Colonic mucosa (tissue), 4 donors: ENCODE data around the gene PAM16. TPM values are rescaled to one million over a fixed set of nuclear protein-coding genes. Genes with fewer than 3 reads are reported as not detected.

Source experiments
- DNase-seq: peaks from one replicate; pipeline ENCODE4 v3.0.0-alpha.2; 2020
- H3K27ac ChIP-seq: fragments of 200-600 bp; one replicate; pipeline ENCODE4 v1.8.0; 2021
- H3K27me3 ChIP-seq: fragments of 200-600 bp; one replicate; pipeline ENCODE4 v1.8.0; 2021
- H3K36me3 ChIP-seq: fragments of 200-600 bp; one replicate; pipeline ENCODE4 v1.8.0; 2021
- H3K4me1 ChIP-seq: fragments of 200-600 bp; one replicate; pipeline ENCODE4 v1.8.0; 2021; ENCODE audit warnings: mild to moderate bottlenecking
- H3K4me3 ChIP-seq: fragments of 200-600 bp; one replicate; pipeline ENCODE4 v1.8.0; 2021
- H3K9ac ChIP-seq, 2 donors: one replicate each; pipeline ENCODE4 v1.7.0; 2013; ENCODE audit warnings: control low read depth in 2 of 2, low read depth in 2 of 2, low read length in 2 of 2
- H3K9me3 ChIP-seq: fragments of 200-600 bp; one replicate; pipeline ENCODE4 v1.8.0; 2021
- CTCF ChIP-seq: fragments of 200-600 bp; IDR thresholded peaks from one replicate; pipeline ENCODE4 v1.8.0; 2022; ENCODE audit warnings: antibody characterized with exemption, mild to moderate bottlenecking
- intact Hi-C: fragments of 100-400 bp; cut with DNase I; formaldehyde crosslinking; loops from one replicate; pipeline ENCODE4 v1.14.1; 2022
- total RNA-seq, 2 donors: library from RNA; stranded (reverse); fragmentation: NEBNext Ultra II Directional in 1 of 2; extraction: Animal tissue kit (Norgen Biotek cat#: 25700) in 1 of 2; gene quantifications; one replicate each; pipeline ENCODE4 v1.2.1, GENCODE V29; 2021
- donor health status: healthy.
- donor health status: DM: no; HTN: no; CAD: no.
- donor health status: DM: no; HTN: no; CAD: no.

Gene PAM16
- total RNA-seq, 2 donors from 2014 or later = 28.2 to 43.6 TPM

DNA sequence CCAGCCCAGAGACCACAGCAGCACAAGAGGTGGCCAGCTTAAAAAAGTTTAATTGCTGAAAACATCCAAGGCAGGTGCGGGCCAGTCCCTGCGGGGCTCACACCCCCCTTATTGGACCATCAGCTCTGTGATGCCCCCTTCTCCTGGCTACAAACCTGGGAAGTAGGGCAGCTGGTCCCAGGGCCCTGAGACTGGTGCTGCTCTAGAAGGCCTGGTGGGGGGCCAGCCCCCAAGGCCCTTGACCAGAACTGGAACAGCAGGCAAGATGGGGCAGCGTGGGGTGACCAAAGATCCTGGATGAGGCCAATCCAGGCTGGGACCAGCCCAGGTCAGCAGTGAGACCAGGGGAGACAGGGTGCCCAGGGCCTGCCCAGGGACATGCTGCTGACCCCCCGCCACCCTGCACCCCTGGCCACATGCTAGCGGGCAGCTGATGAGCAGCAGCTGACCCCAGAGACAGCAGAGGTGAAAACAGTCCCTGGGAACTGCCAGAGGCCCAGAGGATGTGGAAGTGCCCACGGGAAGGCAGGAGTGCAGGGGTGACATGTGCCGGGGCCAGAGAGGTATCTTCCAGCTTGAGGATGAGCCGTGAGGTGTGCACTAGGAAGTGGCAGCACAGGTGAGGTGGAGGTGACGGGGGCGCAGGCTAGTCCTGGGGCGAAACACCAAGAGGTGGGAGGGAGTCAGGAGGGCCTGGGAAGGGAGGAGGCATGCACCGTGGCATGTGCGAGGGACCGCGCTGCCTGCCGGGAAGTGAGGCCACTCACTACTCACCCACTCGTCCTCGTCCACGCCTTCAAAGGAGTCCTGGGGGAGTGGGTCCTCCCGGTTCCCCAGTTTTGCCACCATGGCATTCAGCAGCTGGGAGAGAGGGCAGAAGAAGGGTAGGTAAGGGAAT lies 3.6 kb upstream of the PAM16 start:
- no peak overlapping the region for H3K9ac ChIP-seq
- intact Hi-C loops = no loop called here
- H3K27ac ChIP-seq = no peak overlapping the region
- peaks cover 7% of the 10 kb centered on the region for H3K4me1 ChIP-seq
- no peaks in the 10 kb centered on the region for H3K36me3 ChIP-seq
- H3K9me3 ChIP-seq = no peaks in the 10 kb centered on the region
- DNase-seq = no peak
- H3K4me3 ChIP-seq = no peak overlapping the region
- H3K27me3 ChIP-seq = no peaks in the 10 kb centered on the region
- TF ChIP-seq CTCF = no peak

GRCh38 chr16:4353675-4354074 lies 2.6 kb upstream of the PAM16 start:
- TF ChIP-seq CTCF = no peak
- H3K27ac ChIP-seq = no peak overlapping the region
- no peak overlapping the region for H3K9ac ChIP-seq
- H3K4me3 ChIP-seq = no peak overlapping the region
- H3K9me3 ChIP-seq = no peaks in the 10 kb centered on the region
- no peaks in the 10 kb centered on the region for H3K36me3 ChIP-seq
- H3K4me1 ChIP-seq = peaks cover 8% of the 10 kb centered on the region
- DNase-seq = no peak
- intact Hi-C loops = no loop called here
- H3K27me3 ChIP-seq = no peaks in the 10 kb centered on the region

DNA sequence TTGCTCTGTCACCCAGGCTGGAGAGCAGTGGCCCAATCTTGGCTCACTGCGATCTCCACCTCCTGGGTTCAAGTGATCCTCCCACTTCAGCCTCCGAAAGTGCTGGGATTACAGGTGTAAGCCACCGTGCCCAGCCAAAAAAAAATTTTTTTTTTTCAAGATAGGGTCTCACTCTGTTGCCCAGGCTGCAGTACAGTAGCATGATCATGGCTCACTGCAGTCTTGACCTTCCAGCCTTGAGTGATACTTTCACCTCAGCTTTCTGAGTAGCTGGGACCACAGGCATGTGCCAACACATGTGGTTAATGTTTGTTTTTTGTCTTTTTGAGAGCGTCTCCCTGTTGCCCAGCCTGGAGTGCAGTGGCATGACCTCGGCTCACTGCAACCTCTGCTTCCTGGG lies 1.7 kb upstream of the PAM16 start:
- no peak overlapping the region for H3K4me3 ChIP-seq
- TF ChIP-seq CTCF = no peak
- H3K4me1 ChIP-seq = peaks cover 8% of the 10 kb centered on the region
- H3K36me3 ChIP-seq = no peaks in the 10 kb centered on the region
- intact Hi-C loops = no loop called here
- no peak overlapping the region for H3K27ac ChIP-seq
- H3K9ac ChIP-seq = no peak overlapping the region
- H3K27me3 ChIP-seq = no peaks in the 10 kb centered on the region
- no peaks in the 10 kb centered on the region for H3K9me3 ChIP-seq
- no peak for DNase-seq

GRCh38 chr16:4351880-4352279 lies 759 bp upstream of the PAM16 start:
- TF ChIP-seq CTCF = no peak
- no peaks in the 10 kb centered on the region for H3K27me3 ChIP-seq
- intact Hi-C loops = no loop called here
- no peaks in the 10 kb centered on the region for H3K9me3 ChIP-seq
- no peak for DNase-seq
- H3K4me1 ChIP-seq = peaks cover 8% of the 10 kb centered on the region
- H3K9ac ChIP-seq = no peak overlapping the region
- no peak overlapping the region for H3K4me3 ChIP-seq
- no peak overlapping the region for H3K27ac ChIP-seq
- no peaks in the 10 kb centered on the region for H3K36me3 ChIP-seq

DNA sequence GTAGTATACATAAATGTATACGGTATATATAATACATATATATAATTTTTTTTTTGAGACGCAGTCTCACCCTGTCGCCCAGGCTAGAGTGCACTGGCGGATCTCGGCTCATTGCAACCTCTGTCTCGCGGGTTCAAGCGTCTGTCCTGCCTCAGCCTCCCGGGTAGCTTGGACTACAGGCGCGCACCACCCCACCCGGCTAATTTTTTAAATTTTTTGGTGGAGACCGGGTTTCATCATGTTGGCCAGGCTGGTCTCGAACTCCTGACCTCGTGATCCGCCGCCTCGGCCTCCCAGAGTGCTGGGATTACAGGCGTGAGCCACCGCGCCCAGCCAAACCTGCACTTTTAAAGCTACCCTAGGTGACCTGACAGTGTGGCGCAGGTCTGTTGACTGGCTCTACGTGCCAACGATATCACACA lies 745 bp downstream of the PAM16 start:
- Histone ChIP-seq H3K9ac (peak overlapping the region; percentile 82 to 96), H3K4me1 (peaks cover 8% of the 10 kb centered on the region), H3K27me3 (no peaks in the 10 kb centered on the region), H3K36me3 (no peaks in the 10 kb centered on the region), H3K9me3 (no peaks in the 10 kb centered on the region), H3K27ac (peak overlapping the region; percentile 85), H3K4me3 (peak overlapping the region; percentile 85)
- DNase-seq = no peak
- intact Hi-C loops = no loop called here
- no peak for TF ChIP-seq CTCF
